Gastrocnemius medialis (tissue), 4 donors: ENCODE measurements around the gene INTS11.

Source experiments
- POLR2A ChIP-seq, 2 donors: fragments of 450-650 bp; IDR thresholded peaks; one replicate each; pipeline ENCODE4 v1.6.1; 2017; ENCODE audit warnings: antibody characterized with exemption in 2 of 2, mild to moderate bottlenecking in 2 of 2, moderate library complexity in 2 of 2
- TF ChIP-seq, protein P1 (sequence below), 5 experiments: fragments of 450-650 bp in 3 of 5; fragments of 200-600 bp in 2 of 5; sonication (generic) in 2 of 5; IDR thresholded peaks in 4 of 5; conservative IDR thresholded peaks in 1 of 5; 1 replicate in 4 of 5; 2 replicates in 1 of 5; pipeline ENCODE4 v1.5.1; 2016 to 2019; ENCODE audit warnings: antibody characterized with exemption in 5 of 5, mild to moderate bottlenecking in 3 of 5, moderate library complexity in 3 of 5

DNA sequence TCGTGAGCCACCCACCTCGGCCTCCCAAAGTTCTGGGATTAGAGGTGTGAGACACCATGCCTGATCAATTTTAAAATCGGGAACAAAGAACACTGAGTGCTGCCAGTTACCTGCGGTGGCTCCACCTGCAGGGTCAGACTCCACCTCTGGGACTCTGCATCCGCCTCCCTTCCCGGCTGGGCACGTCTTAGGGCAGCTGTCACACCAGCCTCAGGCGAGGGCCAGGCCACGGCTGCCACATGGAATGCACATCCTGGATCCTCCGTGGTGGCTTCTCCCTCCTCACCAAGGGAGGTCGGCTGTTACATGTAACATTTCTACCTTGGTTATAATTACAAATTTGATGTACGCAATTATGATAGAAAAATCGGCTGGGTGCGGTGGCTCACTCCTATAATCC is 39.8 kb upstream of the INTS11 start:
- TF ChIP-seq, protein P1, sequence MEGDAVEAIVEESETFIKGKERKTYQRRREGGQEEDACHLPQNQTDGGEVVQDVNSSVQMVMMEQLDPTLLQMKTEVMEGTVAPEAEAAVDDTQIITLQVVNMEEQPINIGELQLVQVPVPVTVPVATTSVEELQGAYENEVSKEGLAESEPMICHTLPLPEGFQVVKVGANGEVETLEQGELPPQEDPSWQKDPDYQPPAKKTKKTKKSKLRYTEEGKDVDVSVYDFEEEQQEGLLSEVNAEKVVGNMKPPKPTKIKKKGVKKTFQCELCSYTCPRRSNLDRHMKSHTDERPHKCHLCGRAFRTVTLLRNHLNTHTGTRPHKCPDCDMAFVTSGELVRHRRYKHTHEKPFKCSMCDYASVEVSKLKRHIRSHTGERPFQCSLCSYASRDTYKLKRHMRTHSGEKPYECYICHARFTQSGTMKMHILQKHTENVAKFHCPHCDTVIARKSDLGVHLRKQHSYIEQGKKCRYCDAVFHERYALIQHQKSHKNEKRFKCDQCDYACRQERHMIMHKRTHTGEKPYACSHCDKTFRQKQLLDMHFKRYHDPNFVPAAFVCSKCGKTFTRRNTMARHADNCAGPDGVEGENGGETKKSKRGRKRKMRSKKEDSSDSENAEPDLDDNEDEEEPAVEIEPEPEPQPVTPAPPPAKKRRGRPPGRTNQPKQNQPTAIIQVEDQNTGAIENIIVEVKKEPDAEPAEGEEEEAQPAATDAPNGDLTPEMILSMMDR (IDR thresholded peaks at IDR 0.05 in 4 of 5, conservative IDR thresholded peaks at IDR 0.05 in 1 of 5), result no peak
- TF ChIP-seq POLR2A (IDR thresholded peaks at IDR 0.05), result no peak
